Effector memory CD8-positive, alpha-beta T cell (primary cell): Measurements from ENCODE around the gene ZMYM1.
"Not testable (repeated sequence)": the region's sequence is repeated elsewhere in the genome, so short reads cannot be mapped to it uniquely, and the experiment has no call there.

ENCODE experiments used
- ATAC-seq: fragments of 150-1000 bp; cut with Tn5 transposase; replicated peaks from 2 replicates; pipeline ENCODE4 v1.10.0; 2021; ENCODE audit warnings: mild to moderate bottlenecking, moderate library complexity
- DNase-seq, 3 experiments: peaks; one replicate each; pipeline ENCODE4 v3.0.0; 2021
- H3K27ac Mint-ChIP-seq, 2 donors: one replicate each; pipeline ENCODE4 v1.8.0; 2022; ENCODE audit warnings: mild to moderate bottlenecking in 2 of 2, mixed read lengths in 2 of 2, moderate library complexity in 2 of 2
- H3K27me3 Mint-ChIP-seq, 2 donors: one replicate each; pipeline ENCODE4 v1.8.0; 2022; ENCODE audit warnings: mixed read lengths in 2 of 2
- H3K36me3 Mint-ChIP-seq: one replicate; pipeline ENCODE4 v1.8.0; 2022; ENCODE audit warnings: mild to moderate bottlenecking, moderate library complexity, mixed read lengths; ENCODE audit not compliant: insufficient read depth
- H3K4me1 Mint-ChIP-seq, 2 donors: one replicate each; pipeline ENCODE4 v1.8.0; 2022; ENCODE audit warnings: low read depth in 2 of 2, mixed read lengths in 2 of 2
- H3K4me3 Mint-ChIP-seq, 2 donors: one replicate each; pipeline ENCODE4 v1.8.0; 2022; ENCODE audit warnings: mild to moderate bottlenecking in 2 of 2, mixed read lengths in 2 of 2, moderate library complexity in 2 of 2
- H3K9me3 Mint-ChIP-seq, 2 donors: one replicate each; pipeline ENCODE4 v1.8.0; 2022; ENCODE audit warnings: mixed read lengths in 2 of 2

ZMYM1 gene

GRCh38 chr1:35112668-35113067 is 33.5 kb downstream of the ZMYM1 start:
- DNase-seq (no peak), ATAC-seq (no peak)
- no peaks in the 10 kb centered on the region for H3K9me3 Mint-ChIP-seq
- peaks cover 20% of the 10 kb centered on the region for H3K36me3 Mint-ChIP-seq
- no peak overlapping the region for H3K4me3 Mint-ChIP-seq
- no peaks in the 10 kb centered on the region for H3K27me3 Mint-ChIP-seq
- peaks cover 5 to 11% of the 10 kb centered on the region in 2 donors for H3K4me1 Mint-ChIP-seq
- H3K27ac Mint-ChIP-seq, result no peak overlapping the region

- Mint-ChIP-seq H3K27me3 (no peaks in the 10 kb centered on the region), H3K4me3 (peak overlapping the region; percentile 24 to 37), H3K36me3 (peaks cover 17% of the 10 kb centered on the region), H3K27ac (peak overlapping the region; percentile 61 to 75), H3K9me3 (no peaks in the 10 kb centered on the region), H3K4me1 (peaks cover 9 to 21% of the 10 kb centered on the region in 2 donors)
- DNase-seq, result peak; percentile 18 to 32 (median 23)
- ATAC-seq, result peak; percentile 99
Measured at GRCh38 chr1:35115459-35116383, 36.5 kb downstream of the ZMYM1 start.

- DNase-seq (no peak), ATAC-seq (peak; percentile 35)
- H3K4me1 Mint-ChIP-seq, result peaks cover 10 to 16% of the 10 kb centered on the region in 2 donors
- H3K27me3 Mint-ChIP-seq, result peaks cover 0 to 9% of the 10 kb centered on the region in 2 donors
- peak overlapping the region; percentile 26 to 61 for H3K4me3 Mint-ChIP-seq
- H3K36me3 Mint-ChIP-seq, result peaks cover 9% of the 10 kb centered on the region
- no peaks in the 10 kb centered on the region for H3K9me3 Mint-ChIP-seq
- peak overlapping the region; percentile 59 to 78 for H3K27ac Mint-ChIP-seq
Measured at GRCh38 chr1:35120458-35121133, 41.4 kb downstream of the ZMYM1 start.

- Mint-ChIP-seq H3K27me3 (peaks cover 0 to 9% of the 10 kb centered on the region in 2 donors), H3K27ac (no peak overlapping the region), H3K9me3 (no peaks in the 10 kb centered on the region), H3K36me3 (peaks cover 6% of the 10 kb centered on the region), H3K4me3 (no peak overlapping the region), H3K4me1 (peaks cover 8 to 11% of the 10 kb centered on the region in 2 donors)
- ATAC-seq, result no peak
- no peak for DNase-seq
Measured at GRCh38 chr1:35122311-35122710, 43.1 kb downstream of the ZMYM1 start.

- Mint-ChIP-seq H3K27ac (no peak overlapping the region), H3K9me3 (no peaks in the 10 kb centered on the region), H3K4me1 (peaks cover 0 to 3% of the 10 kb centered on the region in 2 donors), H3K36me3 (no peaks in the 10 kb centered on the region), H3K27me3 (peaks cover 0 to 5% of the 10 kb centered on the region in 2 donors), H3K4me3 (no peak overlapping the region)
- DNase-seq (no peak), ATAC-seq (no peak)
Measured at GRCh38 chr1:35126546-35126945, 47.4 kb downstream of the ZMYM1 start.

- ATAC-seq (no peak), DNase-seq (no peak)
- H3K27ac Mint-ChIP-seq, result no peak overlapping the region
- H3K9me3 Mint-ChIP-seq, result no peaks in the 10 kb centered on the region
- no peak overlapping the region for H3K4me3 Mint-ChIP-seq
- H3K36me3 Mint-ChIP-seq, result no peaks in the 10 kb centered on the region
- H3K27me3 Mint-ChIP-seq, result no peaks in the 10 kb centered on the region
- no peaks in the 10 kb centered on the region for H3K4me1 Mint-ChIP-seq
Measured at GRCh38 chr1:35129080-35129479, 49.9 kb downstream of the ZMYM1 start.

- Mint-ChIP-seq H3K4me3 (no peak overlapping the region), H3K27ac (no peak overlapping the region), H3K36me3 (no peaks in the 10 kb centered on the region), H3K27me3 (peaks cover 7 to 14% of the 10 kb centered on the region in 2 donors), H3K4me1 (no peaks in the 10 kb centered on the region), H3K9me3 (no peaks in the 10 kb centered on the region)
- no peak for ATAC-seq
- no peak for DNase-seq
Measured at GRCh38 chr1:35136780-35137179, 57.6 kb downstream of the ZMYM1 start.

- H3K9me3 Mint-ChIP-seq, DNase-seq, H3K4me1 Mint-ChIP-seq, H3K36me3 Mint-ChIP-seq, H3K27ac Mint-ChIP-seq, H3K4me3 Mint-ChIP-seq, ATAC-seq: not testable (repeated sequence)
- peaks cover 7 to 14% of the 10 kb centered on the region in 2 donors for H3K27me3 Mint-ChIP-seq
Measured at GRCh38 chr1:35137590-35137989, 58.4 kb downstream of the ZMYM1 start.

GRCh38 chr1:35142294-35142693 is 63.1 kb downstream of the ZMYM1 start:
- not testable (repeated sequence) for ATAC-seq, H3K4me3 Mint-ChIP-seq, H3K27me3 Mint-ChIP-seq, H3K4me1 Mint-ChIP-seq, DNase-seq, H3K36me3 Mint-ChIP-seq, H3K9me3 Mint-ChIP-seq, H3K27ac Mint-ChIP-seq

GRCh38 chr1:35142728-35143127 is 63.5 kb downstream of the ZMYM1 start:
- not testable (repeated sequence) for H3K27ac Mint-ChIP-seq, H3K9me3 Mint-ChIP-seq, H3K4me3 Mint-ChIP-seq, H3K27me3 Mint-ChIP-seq, DNase-seq, H3K36me3 Mint-ChIP-seq, H3K4me1 Mint-ChIP-seq, ATAC-seq

GRCh38 chr1:35143737-35144508 is 64.7 kb downstream of the ZMYM1 start:
- Mint-ChIP-seq H3K4me3 (no peak overlapping the region), H3K27me3 (no peaks in the 10 kb centered on the region), H3K27ac (no peak overlapping the region), H3K36me3 (no peaks in the 10 kb centered on the region), H3K9me3 (no peaks in the 10 kb centered on the region), H3K4me1 (peaks cover 0 to 7% of the 10 kb centered on the region in 2 donors)
- DNase-seq (no peak), ATAC-seq (no peak)

GRCh38 chr1:35145892-35146549 is 66.8 kb downstream of the ZMYM1 start:
- Mint-ChIP-seq H3K27ac (peak overlapping the region in 1 of 2 donors; percentile 59), H3K4me3 (peak overlapping the region in 1 of 2 donors; percentile 51)
- not testable (repeated sequence) for H3K4me1 Mint-ChIP-seq, H3K9me3 Mint-ChIP-seq, H3K36me3 Mint-ChIP-seq, DNase-seq, H3K27me3 Mint-ChIP-seq, ATAC-seq

GRCh38 chr1:35151220-35151619 is 72.0 kb downstream of the ZMYM1 start:
- no peak overlapping the region for H3K27ac Mint-ChIP-seq
- DNase-seq (no peak), ATAC-seq (no peak)
- H3K4me1 Mint-ChIP-seq, result peaks cover 0 to 2% of the 10 kb centered on the region in 2 donors
- H3K9me3 Mint-ChIP-seq, result no peaks in the 10 kb centered on the region
- peaks cover 0 to 5% of the 10 kb centered on the region in 2 donors for H3K27me3 Mint-ChIP-seq
- no peaks in the 10 kb centered on the region for H3K36me3 Mint-ChIP-seq
- no peak overlapping the region for H3K4me3 Mint-ChIP-seq
